Muscle layer of duodenum (tissue), 2 donors: ENCODE results near the gene CBX4.

ENCODE experiments used
- H3K27ac ChIP-seq: one replicate; pipeline ENCODE4 v1.7.0; 2013; ENCODE audit warnings: mild to moderate bottlenecking, low read length
- H3K27me3 ChIP-seq: one replicate; pipeline ENCODE4 v1.7.0; 2013; ENCODE audit warnings: low read depth, mild to moderate bottlenecking, control low read depth, low read length
- H3K36me3 ChIP-seq, 2 donors: one replicate each; pipeline ENCODE4 v1.7.0; 2013; ENCODE audit warnings: low read length in 2 of 2, control low read depth in 1 of 2, mild to moderate bottlenecking in 1 of 2; ENCODE audit not compliant: insufficient read depth in 2 of 2, control insufficient read depth in 1 of 2
- H3K4me1 ChIP-seq, 2 donors: one replicate each; pipeline ENCODE4 v1.7.0; 2013; ENCODE audit warnings: low read length in 2 of 2, mild to moderate bottlenecking in 2 of 2, control low read depth in 1 of 2, moderate library complexity in 1 of 2; ENCODE audit not compliant: insufficient read depth in 2 of 2, control insufficient read depth in 1 of 2
- H3K4me3 ChIP-seq, 2 donors: one replicate each; pipeline ENCODE4 v1.7.0; 2013; ENCODE audit warnings: low read length in 2 of 2, low read depth in 1 of 2, mild to moderate bottlenecking in 1 of 2
- H3K9me3 ChIP-seq, 2 donors: one replicate each; pipeline ENCODE4 v1.7.0; 2013; ENCODE audit warnings: low read length in 2 of 2, control low read depth in 1 of 2, mild to moderate bottlenecking in 1 of 2; ENCODE audit not compliant: control insufficient read depth in 1 of 2
- donor health status: healthy.

CBX4 gene

DNA sequence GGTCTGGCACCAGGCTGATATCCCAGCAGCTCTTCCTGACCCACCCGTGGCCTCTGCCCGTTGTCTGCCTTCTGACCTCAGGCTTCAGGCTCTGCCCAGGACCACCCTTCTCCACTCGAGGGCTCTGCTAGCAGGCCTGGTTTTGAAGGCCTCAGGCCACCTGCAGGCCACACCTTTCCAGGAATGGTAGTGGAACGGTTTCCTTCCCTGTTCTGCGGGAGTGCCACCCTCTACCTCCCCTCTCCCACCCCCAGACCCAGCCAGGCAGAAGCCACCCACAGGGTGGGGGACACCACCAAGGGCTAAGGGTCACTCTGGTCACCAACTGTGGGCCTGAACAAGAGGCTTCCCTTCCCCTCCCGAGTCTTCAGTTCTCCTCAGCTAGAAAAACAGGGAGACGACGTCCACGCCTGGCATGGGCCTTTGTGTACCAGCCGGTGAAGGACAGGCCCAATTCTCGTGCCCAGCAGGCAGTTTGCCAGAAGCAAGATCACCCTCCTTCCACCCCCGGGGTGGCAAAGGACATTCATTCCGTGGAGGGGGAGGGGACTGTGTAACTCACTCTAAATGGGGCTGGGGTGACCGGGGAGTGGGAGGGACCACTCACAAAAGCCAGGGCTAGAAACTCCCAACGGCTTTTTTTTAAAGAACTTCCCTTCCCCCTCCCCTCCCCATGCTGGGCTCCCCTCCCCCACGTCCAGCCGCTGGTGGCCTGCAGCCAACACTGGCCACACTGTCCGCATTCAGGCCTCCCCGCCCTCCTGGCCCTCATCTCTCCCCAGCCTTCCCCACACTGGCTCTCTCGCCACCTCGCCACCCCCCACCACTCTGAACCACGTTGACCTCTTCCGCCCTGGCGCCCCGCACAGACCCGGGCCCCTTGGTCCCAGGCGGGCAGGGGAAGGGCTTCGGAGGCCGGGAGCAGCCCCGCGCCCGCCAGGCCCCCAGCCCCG, 7.7 kb downstream of the CBX4 start:
- H3K4me1 ChIP-seq: peaks cover 3 to 49% of the 10 kb centered on the region in 2 donors
- no peak overlapping the region for H3K27ac ChIP-seq
- no peaks in the 10 kb centered on the region for H3K27me3 ChIP-seq
- no peaks in the 10 kb centered on the region for H3K9me3 ChIP-seq
- no peak overlapping the region for H3K4me3 ChIP-seq
- H3K36me3 ChIP-seq: peaks cover 3 to 27% of the 10 kb centered on the region in 2 donors

DNA sequence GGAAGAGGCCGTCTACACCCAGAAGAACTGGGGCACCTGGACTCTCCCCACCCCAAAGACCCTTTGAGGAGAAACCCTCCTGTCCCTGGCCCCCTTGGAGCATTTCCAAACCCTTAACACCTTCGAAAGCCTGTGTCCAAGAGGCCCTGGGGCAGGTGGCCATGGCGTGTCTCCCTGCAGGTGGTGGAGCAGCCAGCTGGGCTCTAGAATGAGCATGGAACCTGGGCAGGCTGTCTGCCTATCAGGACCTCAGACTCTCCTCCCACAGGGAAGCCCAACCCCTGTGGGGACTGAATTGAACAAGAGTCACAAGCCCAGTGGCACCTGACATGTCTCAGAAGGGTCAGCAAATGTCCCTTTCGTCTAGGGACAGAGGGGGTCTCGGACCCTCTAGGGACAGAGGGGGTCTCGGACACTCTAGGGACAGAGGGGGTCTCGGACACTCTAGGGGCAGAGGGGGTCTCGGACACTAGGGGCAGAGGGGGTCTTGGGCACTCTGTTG, 8.4 kb downstream of the CBX4 start:
- Histone ChIP-seq H3K9me3 (no peaks in the 10 kb centered on the region), H3K4me1 (peaks cover 0 to 42% of the 10 kb centered on the region in 2 donors), H3K4me3 (no peak overlapping the region), H3K27me3 (no peaks in the 10 kb centered on the region), H3K36me3 (peaks cover 3 to 22% of the 10 kb centered on the region in 2 donors), H3K27ac (no peak overlapping the region)

DNA sequence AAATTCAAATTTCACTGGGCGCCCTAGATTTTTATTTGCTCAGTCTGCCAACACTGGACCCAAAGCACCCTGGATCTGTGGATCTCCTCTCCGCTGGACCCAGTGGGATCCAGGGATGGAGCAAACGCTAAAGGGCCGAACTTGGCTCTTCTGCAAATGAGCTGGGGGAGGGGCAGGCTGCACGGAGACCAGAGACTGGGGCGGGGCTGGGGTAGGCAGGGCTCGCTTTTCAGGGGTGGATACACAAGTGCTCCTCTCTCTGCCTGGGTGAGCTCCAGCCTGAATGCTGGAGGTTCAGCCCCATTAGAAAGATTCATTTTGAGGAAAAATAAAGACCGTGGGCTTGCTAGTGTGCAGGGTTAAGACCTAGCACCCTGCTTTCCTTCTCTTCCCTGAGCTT, 8.9 kb downstream of the CBX4 start:
- Histone ChIP-seq H3K9me3 (no peaks in the 10 kb centered on the region), H3K4me3 (no peak overlapping the region), H3K27me3 (no peaks in the 10 kb centered on the region), H3K36me3 (peaks cover 3 to 19% of the 10 kb centered on the region in 2 donors), H3K27ac (no peak overlapping the region), H3K4me1 (peaks cover 0 to 37% of the 10 kb centered on the region in 2 donors)

DNA sequence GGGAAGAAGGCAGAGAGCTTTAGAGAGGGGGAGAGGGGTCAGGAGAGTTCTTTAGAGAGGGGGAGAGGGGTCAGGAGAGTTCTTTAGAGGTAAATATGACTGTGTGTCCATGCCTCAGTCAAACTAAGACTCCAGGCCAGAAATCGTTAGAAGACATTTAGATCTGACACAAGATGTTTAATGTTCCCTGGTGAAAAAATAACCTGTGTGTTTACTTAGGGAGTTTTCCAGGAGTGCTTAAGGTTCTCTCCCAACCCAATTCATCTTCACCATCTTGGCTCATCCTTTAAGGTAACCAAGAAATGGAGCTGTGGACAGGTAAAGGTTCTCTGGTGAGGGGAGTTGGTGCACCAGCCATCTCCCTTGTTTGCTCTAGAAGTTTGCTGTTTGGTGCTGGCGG, 9.8 kb downstream of the CBX4 start:
- H3K4me3 ChIP-seq: no peak overlapping the region
- H3K36me3 ChIP-seq: peaks cover 0 to 10% of the 10 kb centered on the region in 2 donors
- peaks cover 0 to 32% of the 10 kb centered on the region in 2 donors for H3K4me1 ChIP-seq
- no peaks in the 10 kb centered on the region for H3K9me3 ChIP-seq
- H3K27ac ChIP-seq: no peak overlapping the region
- no peaks in the 10 kb centered on the region for H3K27me3 ChIP-seq

DNA sequence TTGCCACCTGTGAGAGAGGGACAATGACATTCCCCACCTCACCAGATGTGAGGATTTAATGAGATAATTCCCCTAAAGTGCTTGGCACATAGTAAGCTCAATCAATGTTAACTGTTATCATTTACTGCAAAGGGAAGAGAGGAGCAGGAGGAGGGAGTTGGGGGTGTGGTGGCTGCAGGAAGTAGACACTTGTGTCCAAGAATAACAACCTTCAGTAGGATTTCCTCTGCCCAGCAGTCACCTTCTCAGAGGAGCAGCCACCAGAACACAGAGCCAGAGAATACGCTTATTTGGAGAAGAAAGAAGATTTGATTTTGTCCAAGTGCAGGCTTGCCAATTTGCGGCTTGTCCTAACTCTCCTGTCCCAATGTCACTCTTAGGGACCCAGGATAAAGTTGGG, 10.2 kb downstream of the CBX4 start:
- no peaks in the 10 kb centered on the region for H3K9me3 ChIP-seq
- no peak overlapping the region for H3K27ac ChIP-seq
- no peaks in the 10 kb centered on the region for H3K27me3 ChIP-seq
- no peak overlapping the region for H3K4me3 ChIP-seq
- H3K4me1 ChIP-seq: peaks cover 0 to 32% of the 10 kb centered on the region in 2 donors
- H3K36me3 ChIP-seq: peaks cover 0 to 6% of the 10 kb centered on the region in 2 donors

DNA sequence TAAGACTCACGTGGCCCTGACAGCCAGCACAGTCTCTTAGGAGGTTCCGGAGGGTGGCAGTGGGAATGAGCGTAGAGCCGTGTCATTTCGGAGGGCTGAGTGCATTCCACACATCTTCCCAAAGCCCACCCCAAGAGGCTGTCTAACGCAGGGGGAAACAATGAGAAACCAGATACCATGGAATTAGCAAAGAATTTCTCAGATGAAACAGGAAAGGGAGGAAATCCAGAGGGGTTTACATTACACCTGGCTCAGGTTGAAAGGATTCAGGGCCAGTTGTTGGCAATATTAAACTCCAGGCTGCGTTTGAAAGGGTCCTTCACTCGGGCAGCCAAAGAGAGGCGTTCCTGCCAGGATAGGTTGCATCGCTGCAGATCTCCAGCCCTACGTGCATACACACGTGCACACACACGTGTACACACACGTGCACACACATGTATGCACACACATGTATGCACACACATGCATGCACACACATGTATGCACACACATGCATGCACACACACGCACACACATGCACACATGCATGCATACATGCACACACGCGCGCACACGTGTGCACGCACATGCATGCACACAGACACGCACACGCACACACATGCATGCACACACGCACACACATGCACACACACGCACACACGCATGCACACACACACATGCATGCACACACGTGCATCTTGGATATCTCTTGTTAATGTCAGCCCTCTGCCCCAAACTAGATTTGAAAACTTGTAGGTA, 12.2 kb downstream of the CBX4 start:
- H3K27me3 ChIP-seq: no peaks in the 10 kb centered on the region
- H3K9me3 ChIP-seq: no peaks in the 10 kb centered on the region
- no peaks in the 10 kb centered on the region for H3K36me3 ChIP-seq
- H3K4me1 ChIP-seq: peaks cover 0 to 18% of the 10 kb centered on the region in 2 donors
- H3K27ac ChIP-seq: no peak overlapping the region
- H3K4me3 ChIP-seq: no peak overlapping the region

DNA sequence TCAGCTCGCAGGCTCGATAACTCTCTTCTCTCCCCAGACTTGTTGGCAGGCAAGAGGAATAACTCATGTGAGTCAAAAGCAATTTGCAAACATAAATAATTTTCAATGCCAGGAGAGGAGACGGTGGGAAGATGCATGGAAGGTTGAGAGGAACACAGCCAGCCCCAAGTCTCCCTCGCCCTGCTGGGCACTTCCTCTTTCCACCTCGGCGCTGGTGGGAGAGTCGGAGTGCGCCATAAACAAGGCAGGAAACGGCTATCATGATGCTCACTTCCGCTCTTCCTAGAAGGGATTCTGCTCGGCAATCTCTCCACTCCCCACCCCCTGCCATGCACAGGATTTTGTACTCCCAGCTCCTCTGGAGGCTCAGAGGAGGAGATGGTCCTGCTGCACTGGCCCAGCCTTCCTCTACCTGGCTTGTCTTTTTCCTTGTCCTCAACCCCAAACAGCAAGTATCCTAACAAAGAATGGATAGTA, 13.0 kb downstream of the CBX4 start:
- Histone ChIP-seq H3K36me3 (no peaks in the 10 kb centered on the region), H3K27me3 (no peaks in the 10 kb centered on the region), H3K9me3 (no peaks in the 10 kb centered on the region), H3K4me3 (no peak overlapping the region), H3K27ac (no peak overlapping the region), H3K4me1 (peaks cover 0 to 11% of the 10 kb centered on the region in 2 donors)

DNA sequence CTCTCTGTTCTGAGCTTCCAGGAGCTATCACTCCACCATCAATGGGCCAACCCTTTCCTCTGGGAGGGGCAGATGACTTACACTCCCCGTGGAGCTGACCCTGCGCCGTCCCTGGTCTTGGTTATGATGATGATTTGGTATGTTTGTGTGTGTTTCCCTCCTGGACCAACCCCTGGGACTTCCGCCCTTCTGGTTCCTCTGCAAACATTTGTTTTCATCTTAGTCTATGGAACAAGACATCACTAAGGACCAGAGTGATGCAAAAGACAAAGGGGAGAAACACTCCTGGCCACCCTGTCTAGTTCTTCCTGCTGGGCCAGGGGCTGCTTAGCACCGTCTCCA, 13.7 kb downstream of the CBX4 start:
- H3K4me1 ChIP-seq: peaks cover 0 to 8% of the 10 kb centered on the region in 2 donors
- H3K4me3 ChIP-seq: no peak overlapping the region
- no peaks in the 10 kb centered on the region for H3K9me3 ChIP-seq
- no peak overlapping the region for H3K27ac ChIP-seq
- H3K36me3 ChIP-seq: no peaks in the 10 kb centered on the region
- H3K27me3 ChIP-seq: no peaks in the 10 kb centered on the region

DNA sequence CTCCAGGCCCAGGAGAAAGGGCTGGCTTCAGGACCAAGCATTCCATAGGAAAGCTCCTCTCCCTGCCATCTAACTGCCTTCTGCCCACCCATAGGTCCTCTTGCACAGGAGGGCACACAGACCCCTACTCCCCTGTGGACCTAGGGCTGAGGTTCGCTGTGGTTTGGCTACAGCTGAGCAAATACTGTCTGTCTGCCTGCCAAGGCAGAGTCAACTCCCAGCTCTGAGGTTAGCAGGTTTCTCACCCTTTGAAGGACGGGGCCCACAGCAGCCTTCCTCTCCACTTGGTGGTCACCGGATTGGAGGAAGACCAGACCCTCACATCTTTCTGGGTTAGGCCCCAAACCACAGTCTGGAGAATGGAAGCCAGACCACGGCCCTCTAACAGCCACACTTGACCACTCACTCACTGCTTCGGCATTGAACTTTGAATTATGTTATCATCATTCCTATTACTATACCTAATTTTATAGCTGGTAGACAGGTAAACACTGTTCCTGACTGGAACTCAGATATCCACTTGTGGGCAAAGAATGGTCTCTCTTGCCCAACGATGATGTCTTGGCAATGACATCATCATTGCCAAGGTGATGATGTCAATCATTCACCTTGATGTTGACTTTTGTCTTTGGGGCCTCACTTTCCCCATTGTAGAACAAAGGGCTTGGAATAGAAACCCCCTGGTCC, 14.2 kb downstream of the CBX4 start:
- Histone ChIP-seq H3K27ac (no peak overlapping the region), H3K4me1 (peaks cover 0 to 8% of the 10 kb centered on the region in 2 donors), H3K27me3 (no peaks in the 10 kb centered on the region), H3K36me3 (no peaks in the 10 kb centered on the region), H3K4me3 (no peak overlapping the region), H3K9me3 (no peaks in the 10 kb centered on the region)

DNA sequence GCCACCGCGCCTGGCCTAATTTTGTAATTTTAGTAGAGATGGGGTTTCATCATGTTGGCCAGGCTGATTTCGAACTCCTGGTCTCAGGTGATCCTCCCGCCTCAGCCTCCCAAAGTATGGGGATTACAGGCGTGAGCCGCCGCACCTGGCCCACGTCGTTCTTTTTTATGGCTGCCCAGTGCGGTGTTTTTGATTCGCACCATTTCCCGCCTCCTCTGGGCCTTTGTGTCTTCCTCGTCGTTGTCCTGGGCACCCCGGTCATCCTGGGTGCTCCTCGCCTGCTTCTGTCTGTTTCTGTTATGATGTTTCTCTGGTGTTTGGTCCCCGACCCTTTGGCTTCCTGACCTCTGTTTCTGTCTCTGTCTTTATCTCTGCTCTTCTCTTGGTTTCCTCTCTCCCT, 15.0 kb downstream of the CBX4 start:
- Histone ChIP-seq H3K4me1 (peaks cover 0 to 8% of the 10 kb centered on the region in 2 donors), H3K27ac (no peak overlapping the region), H3K36me3 (no peaks in the 10 kb centered on the region), H3K9me3 (no peaks in the 10 kb centered on the region), H3K4me3 (no peak overlapping the region), H3K27me3 (no peaks in the 10 kb centered on the region)
